SK-N-MC (cell line): Measurements from ENCODE around the gene CEACAM1.

Experiments
- DNase-seq: peaks from one replicate; pipeline ENCODE4 v3.0.0-alpha.2; 2011; ENCODE audit warnings: low read depth, low spot score
- H3K27ac ChIP-seq: fragments of 200-600 bp; sonication (generic); 2 replicates; pipeline ENCODE4 v1.5.1; 2016; ENCODE audit warnings: mixed run types
- H3K36me3 ChIP-seq: fragments of 200-600 bp; sonication (generic); 2 replicates; pipeline ENCODE4 v1.6.1; 2017; ENCODE audit warnings: antibody characterized with exemption, low read length, mixed read lengths; ENCODE audit not compliant: insufficient read depth
- H3K4me3 ChIP-seq: fragments of 200-600 bp; sonication (generic); 2 replicates; pipeline ENCODE4 v1.5.1; 2016
- H3K9ac ChIP-seq: fragments of 200-600 bp; sonication (generic); 2 replicates; pipeline ENCODE4 v1.8.0; 2017; ENCODE audit warnings: mixed run types, mixed read lengths; ENCODE audit not compliant: insufficient read length
- H3K9me3 ChIP-seq: fragments of 200-600 bp; sonication (generic); 2 replicates; pipeline ENCODE4 v1.6.1; 2017; ENCODE audit warnings: low read depth, mild to moderate bottlenecking, antibody characterized with exemption, low read length, moderate library complexity, mixed read lengths
- EZH2 ChIP-seq: fragments of 200-600 bp; sonication (generic); IDR thresholded peaks from one replicate; pipeline ENCODE4 v1.6.1; 2017; ENCODE audit warnings: antibody characterized with exemption
- FOXP2 ChIP-seq: optimal IDR thresholded peaks from 2 replicates; pipeline ENCODE3; 2011; ENCODE audit warnings: mild to moderate bottlenecking, moderate library complexity; ENCODE audit not compliant: insufficient read depth; ENCODE audit errors: extremely low read length, control extremely low read depth
- POLR2AphosphoS5 ChIP-seq: IDR thresholded peaks from 2 replicates; pipeline ENCODE4 v1.6.1; 2012; ENCODE audit warnings: mild to moderate bottlenecking, low read depth, low read length, borderline replicate concordance

The CEACAM1 gene

DNA sequence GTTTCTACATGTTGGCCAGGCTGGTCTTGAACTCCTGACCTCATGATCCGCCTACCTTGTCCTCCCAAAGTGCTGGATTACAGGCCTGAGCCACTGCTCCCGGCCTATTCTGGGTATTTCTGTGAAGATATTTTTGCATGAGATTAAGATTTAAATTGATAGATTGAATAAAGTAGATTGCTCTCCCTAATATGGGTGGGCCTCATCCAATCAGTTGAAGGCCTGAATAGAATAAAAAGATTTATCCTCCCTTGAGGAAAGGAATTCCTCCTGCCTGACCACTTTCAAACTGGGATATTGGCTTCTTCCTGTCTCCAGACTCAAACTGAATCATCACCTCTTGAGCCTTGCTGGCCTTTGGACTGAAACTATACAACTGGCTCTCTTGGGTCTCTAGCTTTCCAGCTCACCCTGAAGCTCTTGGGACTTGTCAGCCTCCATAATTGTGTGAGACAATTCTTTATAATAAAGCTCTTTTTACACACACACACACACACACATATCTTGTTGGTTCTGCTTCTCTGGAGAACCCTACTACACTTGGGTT, 49.4 kb downstream of the CEACAM1 start:
- H3K4me3 ChIP-seq: no peak overlapping the region
- TF ChIP-seq POLR2AphosphoS5: no peak
- DNase-seq: no peak
- H3K36me3 ChIP-seq: no peaks in the 10 kb centered on the region
- no peaks in the 10 kb centered on the region for H3K9me3 ChIP-seq
- H3K27ac ChIP-seq: no peak overlapping the region
- H3K9ac ChIP-seq: no peak overlapping the region

DNA sequence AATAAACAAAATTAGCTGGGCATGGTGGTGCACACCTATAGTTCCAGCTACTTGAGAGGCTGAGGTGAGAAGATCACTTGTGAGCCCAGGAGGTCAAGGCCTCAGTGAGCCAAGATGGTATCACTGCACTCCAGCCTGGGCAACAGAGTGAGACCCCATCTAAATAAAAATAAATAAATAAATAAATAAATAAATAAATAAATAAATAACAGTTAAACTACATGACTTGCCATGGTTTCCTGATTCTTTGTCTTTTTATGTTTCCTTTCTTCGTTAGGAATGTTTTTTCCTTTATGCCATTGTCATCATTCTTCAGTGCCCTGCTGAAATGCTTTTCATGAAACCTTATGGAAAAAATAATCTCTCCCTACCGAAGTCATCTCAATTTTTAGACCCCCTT, 50.3 kb downstream of the CEACAM1 start:
- no peak for TF ChIP-seq POLR2AphosphoS5
- TF ChIP-seq EZH2: no peak
- TF ChIP-seq FOXP2: no peak
- no peak overlapping the region for H3K4me3 ChIP-seq
- H3K9me3 ChIP-seq: no peaks in the 10 kb centered on the region
- no peak for DNase-seq
- H3K36me3 ChIP-seq: no peaks in the 10 kb centered on the region
- H3K27ac ChIP-seq: no peak overlapping the region
- no peak overlapping the region for H3K9ac ChIP-seq

DNA sequence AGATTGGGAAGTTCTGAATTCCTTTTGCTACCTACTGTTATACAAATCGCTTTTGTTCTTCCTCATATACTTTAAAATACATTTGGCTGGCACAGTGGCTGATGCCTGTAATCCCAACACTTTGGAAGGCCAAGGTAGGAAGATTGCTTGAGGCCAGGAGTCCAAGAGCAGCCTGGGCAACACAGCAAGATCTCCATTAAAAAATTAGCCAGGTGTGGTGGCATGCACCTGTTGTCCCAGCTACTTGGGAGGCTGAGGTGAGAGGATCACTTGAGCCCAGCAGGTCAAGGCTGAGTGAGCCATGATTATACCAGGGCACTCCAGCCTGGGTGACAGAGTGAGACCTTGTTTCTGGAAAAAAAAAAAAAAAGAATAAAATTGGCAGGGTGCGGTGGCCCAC, 51.2 kb downstream of the CEACAM1 start:
- DNase-seq: no peak
- Histone ChIP-seq H3K36me3 (no peaks in the 10 kb centered on the region), H3K27ac (no peak overlapping the region), H3K9me3 (no peaks in the 10 kb centered on the region), H3K9ac (no peak overlapping the region), H3K4me3 (no peak overlapping the region)
- TF ChIP-seq EZH2 (no peak), FOXP2 (no peak), POLR2AphosphoS5 (no peak)

DNA sequence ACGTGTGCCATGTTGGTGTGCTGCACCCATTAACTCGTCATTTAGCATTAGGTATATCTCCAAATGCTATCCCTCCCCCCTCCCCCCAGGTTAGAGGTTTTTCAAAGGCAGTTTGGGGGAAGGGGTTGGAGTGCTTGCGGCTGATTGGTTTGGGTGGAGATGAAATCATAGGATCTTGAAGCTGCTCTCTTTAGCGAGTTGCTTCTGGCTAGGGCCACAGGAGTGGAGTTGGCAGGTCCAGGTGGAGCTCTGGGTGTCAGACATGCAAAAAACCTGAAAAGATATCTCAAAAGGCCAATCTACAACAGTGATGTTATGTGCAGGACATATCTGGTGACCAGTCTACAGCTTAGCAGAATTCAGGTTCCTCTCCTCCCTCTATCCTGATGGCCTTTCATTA, 52.9 kb downstream of the CEACAM1 start:
- H3K4me3 ChIP-seq: no peak overlapping the region
- H3K36me3 ChIP-seq: no peaks in the 10 kb centered on the region
- no peaks in the 10 kb centered on the region for H3K9me3 ChIP-seq
- H3K9ac ChIP-seq: no peak overlapping the region
- DNase-seq: no peak
- no peak for TF ChIP-seq EZH2
- no peak for TF ChIP-seq FOXP2
- no peak for TF ChIP-seq POLR2AphosphoS5
- H3K27ac ChIP-seq: no peak overlapping the region

DNA sequence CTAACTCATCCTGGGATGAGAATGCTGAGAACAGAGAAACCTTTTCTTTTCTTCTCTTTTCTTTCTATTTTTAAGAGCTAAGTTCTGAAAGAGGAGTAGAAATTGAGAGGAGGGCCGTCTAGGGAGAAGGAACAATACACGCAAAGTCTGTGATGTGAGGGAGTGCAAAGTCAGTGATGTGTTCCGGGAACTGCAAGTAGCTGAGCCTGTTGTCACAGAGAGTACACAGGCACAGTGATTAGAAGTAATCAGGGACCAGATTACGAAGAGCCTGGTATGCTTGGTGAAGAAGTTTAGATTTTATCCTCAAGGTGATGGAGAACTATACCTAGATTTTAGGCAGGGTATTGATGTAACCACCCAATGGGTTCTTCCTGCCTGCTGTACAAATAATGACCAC, 53.5 kb downstream of the CEACAM1 start:
- no peak overlapping the region for H3K4me3 ChIP-seq
- no peak overlapping the region for H3K9ac ChIP-seq
- H3K36me3 ChIP-seq: no peaks in the 10 kb centered on the region
- H3K9me3 ChIP-seq: no peaks in the 10 kb centered on the region
- no peak for TF ChIP-seq POLR2AphosphoS5
- TF ChIP-seq FOXP2: no peak
- no peak for TF ChIP-seq EZH2
- H3K27ac ChIP-seq: no peak overlapping the region
- DNase-seq: no peak

DNA sequence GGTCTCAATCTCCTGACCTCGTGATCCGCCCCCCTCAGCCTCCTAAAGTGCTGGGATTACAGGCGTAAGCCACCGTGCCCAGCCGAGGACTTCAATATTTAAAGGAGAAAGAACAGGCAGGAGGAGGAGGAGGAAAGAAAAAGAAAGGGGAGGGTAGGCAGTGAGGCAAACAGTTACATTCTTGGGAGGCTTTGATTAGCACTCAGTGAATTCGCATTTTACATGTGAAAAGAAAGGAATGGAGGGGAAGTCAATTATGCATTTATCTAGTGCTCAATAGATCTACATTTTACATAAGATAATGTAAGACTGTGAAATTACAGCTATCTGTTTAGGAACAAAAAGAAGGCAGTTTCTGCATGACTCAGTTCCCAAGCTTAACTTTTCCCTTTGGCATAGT, 54.6 kb downstream of the CEACAM1 start:
- no peak for TF ChIP-seq EZH2
- no peak for TF ChIP-seq FOXP2
- no peak for TF ChIP-seq POLR2AphosphoS5
- H3K9ac ChIP-seq: no peak overlapping the region
- DNase-seq: no peak
- no peak overlapping the region for H3K27ac ChIP-seq
- no peaks in the 10 kb centered on the region for H3K36me3 ChIP-seq
- no peak overlapping the region for H3K4me3 ChIP-seq
- H3K9me3 ChIP-seq: no peaks in the 10 kb centered on the region

DNA sequence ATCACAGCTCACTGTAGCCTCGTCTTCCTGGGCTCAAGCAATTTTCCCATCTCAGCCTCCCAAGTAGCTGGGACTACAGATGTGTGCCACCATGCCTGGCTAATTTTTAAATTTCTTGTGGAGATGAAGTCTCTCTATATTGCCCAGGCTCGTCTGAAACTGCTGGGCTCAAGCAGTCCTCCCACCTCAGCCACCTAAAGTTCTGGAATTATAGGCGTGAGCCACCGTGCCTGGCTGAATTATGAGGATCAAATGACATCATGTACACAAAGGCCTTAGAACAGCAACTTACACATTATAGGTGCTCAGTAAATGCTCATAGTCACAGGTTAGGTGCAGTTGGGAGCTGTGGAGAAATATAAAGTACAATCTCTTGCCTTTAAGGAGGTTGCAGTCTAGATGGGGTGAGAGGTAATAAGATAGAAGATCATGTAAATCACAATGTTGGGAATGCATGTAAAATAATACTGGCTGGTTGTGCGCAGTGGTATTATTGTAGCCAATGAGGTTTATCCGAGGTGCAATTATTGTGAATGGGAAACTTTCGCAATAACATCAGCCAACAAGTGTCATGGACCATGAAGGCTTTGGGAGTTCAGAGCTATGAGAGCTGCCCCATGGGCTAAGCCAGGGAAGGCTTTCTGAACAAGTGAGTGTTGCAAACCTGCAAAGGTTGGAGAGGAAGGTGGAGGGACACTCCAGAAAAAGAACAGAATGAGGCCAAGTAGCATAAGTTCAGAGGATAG, 55.7 kb downstream of the CEACAM1 start:
- DNase-seq: no peak
- Histone ChIP-seq H3K9ac (no peak overlapping the region), H3K9me3 (no peaks in the 10 kb centered on the region), H3K4me3 (no peak overlapping the region), H3K27ac (no peak overlapping the region), H3K36me3 (no peaks in the 10 kb centered on the region)
- TF ChIP-seq EZH2 (no peak), FOXP2 (no peak), POLR2AphosphoS5 (no peak)

DNA sequence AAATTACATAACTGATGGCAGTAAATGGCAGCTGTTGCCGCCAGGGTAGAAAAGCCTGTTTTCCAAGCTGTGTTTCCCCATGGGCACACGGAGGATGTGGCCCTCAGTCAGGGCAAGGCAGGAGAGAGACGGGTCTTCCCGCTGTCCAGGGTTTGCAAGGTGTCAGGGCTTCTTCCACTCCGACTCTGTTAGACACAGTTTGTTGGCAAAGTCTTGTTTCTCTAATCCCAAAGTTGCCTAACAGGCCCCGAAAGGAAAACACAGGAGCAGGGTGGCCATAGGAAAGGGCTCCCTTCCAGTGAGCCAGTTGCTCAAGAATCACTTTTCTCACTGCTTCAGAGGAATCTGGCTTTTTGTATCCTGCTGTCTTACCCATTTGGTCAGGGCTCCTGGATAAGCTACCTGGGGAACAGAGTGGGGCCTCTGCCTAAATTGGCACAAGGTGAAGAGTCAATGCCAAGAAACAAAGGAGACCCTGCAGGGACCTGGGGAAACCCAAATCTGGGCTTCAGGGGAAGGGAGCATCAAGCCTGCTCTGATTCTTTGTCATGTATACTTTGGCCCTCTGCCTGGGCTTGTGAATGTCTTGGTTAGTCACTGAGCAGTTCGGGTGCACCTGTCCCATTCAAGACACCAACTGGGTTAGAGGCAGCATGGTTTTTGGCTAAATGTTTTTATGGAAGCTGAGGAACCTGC, 56.6 kb downstream of the CEACAM1 start:
- no peak for DNase-seq
- H3K9me3 ChIP-seq: no peaks in the 10 kb centered on the region
- no peak for TF ChIP-seq FOXP2
- no peak for TF ChIP-seq EZH2
- TF ChIP-seq POLR2AphosphoS5: no peak
- no peak overlapping the region for H3K9ac ChIP-seq
- H3K4me3 ChIP-seq: no peak overlapping the region
- no peaks in the 10 kb centered on the region for H3K36me3 ChIP-seq
- no peak overlapping the region for H3K27ac ChIP-seq
